Measurements from ENCODE around the gene FOXL3.

DNA sequence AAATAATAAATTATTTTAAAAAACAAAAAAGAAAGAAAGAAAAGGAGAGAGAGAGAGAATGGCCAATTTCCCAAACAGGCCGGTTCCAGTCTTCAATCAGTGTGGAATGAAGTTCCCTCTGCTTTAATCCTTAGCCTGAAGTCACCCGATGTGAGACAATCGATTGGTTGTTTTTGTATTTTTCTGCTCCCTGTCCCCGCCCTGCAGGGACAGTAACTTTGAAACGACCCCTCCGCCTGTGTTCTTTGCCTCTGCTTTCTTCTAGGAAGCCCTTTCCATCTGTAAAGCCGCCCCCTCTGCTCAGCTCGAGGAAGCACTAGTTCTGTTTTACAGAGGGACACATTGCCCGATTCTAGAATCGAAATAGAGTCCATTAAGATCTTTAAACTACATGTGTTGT is 33.4 kb downstream of the FOXL3 start:
- no peak for TF ChIP-seq POLR2AphosphoS5 (IDR thresholded peaks at IDR 0.05; ENCODE audit: low read depth, low read length)
- TF ChIP-seq, protein P1, sequence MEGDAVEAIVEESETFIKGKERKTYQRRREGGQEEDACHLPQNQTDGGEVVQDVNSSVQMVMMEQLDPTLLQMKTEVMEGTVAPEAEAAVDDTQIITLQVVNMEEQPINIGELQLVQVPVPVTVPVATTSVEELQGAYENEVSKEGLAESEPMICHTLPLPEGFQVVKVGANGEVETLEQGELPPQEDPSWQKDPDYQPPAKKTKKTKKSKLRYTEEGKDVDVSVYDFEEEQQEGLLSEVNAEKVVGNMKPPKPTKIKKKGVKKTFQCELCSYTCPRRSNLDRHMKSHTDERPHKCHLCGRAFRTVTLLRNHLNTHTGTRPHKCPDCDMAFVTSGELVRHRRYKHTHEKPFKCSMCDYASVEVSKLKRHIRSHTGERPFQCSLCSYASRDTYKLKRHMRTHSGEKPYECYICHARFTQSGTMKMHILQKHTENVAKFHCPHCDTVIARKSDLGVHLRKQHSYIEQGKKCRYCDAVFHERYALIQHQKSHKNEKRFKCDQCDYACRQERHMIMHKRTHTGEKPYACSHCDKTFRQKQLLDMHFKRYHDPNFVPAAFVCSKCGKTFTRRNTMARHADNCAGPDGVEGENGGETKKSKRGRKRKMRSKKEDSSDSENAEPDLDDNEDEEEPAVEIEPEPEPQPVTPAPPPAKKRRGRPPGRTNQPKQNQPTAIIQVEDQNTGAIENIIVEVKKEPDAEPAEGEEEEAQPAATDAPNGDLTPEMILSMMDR (IDR thresholded peaks at IDR 0.05 in 2 of 3, conservative IDR thresholded peaks at IDR 0.05 in 1 of 3; ENCODE audit: borderline replicate concordance in 1 of 3, insufficient read depth in 1 of 3, low read depth in 2 of 3, low read length in 2 of 3) = no peak
- no peak for TF ChIP-seq REST (IDR thresholded peaks at IDR 0.05; ENCODE audit: low read depth)
- no peak for TF ChIP-seq ATF3 (IDR thresholded peaks at IDR 0.05)
- TF ChIP-seq POLR2A (IDR thresholded peaks at IDR 0.05; ENCODE audit: borderline replicate concordance, extremely low read depth, insufficient read depth, insufficient read length) = no peak
- no peak for TF ChIP-seq SP1 (IDR thresholded peaks at IDR 0.05; ENCODE audit: low read depth)
- TF ChIP-seq ELF1 (IDR thresholded peaks at IDR 0.05; ENCODE audit: borderline replicate concordance, low read depth) = no peak
- no peak for TF ChIP-seq SRF (IDR thresholded peaks at IDR 0.05; ENCODE audit: low read depth)
- TF ChIP-seq CBX3 (IDR thresholded peaks at IDR 0.05; ENCODE audit: low read depth) = no peak
